LNCAP (cell line): ENCODE results near the gene FERMT2.

Experiments
- CTCF ChIP-seq: fragments of 450-650 bp; IDR thresholded peaks from 2 replicates; pipeline ENCODE4 v1.5.1; 2017; ENCODE audit warnings: mild to moderate bottlenecking

FERMT2 gene

GRCh38 chr14:52860910-52861309, 89.9 kb downstream of the FERMT2 start:
- no peak for TF ChIP-seq CTCF

- no peak for TF ChIP-seq CTCF
These were observed 90.6 kb downstream of the FERMT2 start for GRCh38 chr14:52860209-52860608.

- no peak for TF ChIP-seq CTCF
These were observed 94.7 kb downstream of the FERMT2 start for GRCh38 chr14:52856139-52856538.

GRCh38 chr14:52853522-52853854, 97.4 kb downstream of the FERMT2 start:
- TF ChIP-seq CTCF, result no peak

- TF ChIP-seq CTCF, result no peak
These were observed 97.9 kb downstream of the FERMT2 start for GRCh38 chr14:52852810-52853521.

GRCh38 chr14:52850451-52850909, 100.4 kb downstream of the FERMT2 start:
- no peak for TF ChIP-seq CTCF

- TF ChIP-seq CTCF, result no peak
These were observed 102.2 kb downstream of the FERMT2 start for GRCh38 chr14:52848626-52849025.

GRCh38 chr14:52846591-52846990, 104.3 kb downstream of the FERMT2 start:
- TF ChIP-seq CTCF, result no peak
